GM18499 (cell line): Measurements from ENCODE around the gene DPYSL4.

Experiments
- ATAC-seq: cut with Tn5 transposase; IDR thresholded peaks from one replicate; pipeline ENCODE4 v1.9.1; 2021; ENCODE audit warnings: moderate number of reproducible peaks; ENCODE audit not compliant: insufficient read depth, unreplicated experiment

DPYSL4 gene

DNA sequence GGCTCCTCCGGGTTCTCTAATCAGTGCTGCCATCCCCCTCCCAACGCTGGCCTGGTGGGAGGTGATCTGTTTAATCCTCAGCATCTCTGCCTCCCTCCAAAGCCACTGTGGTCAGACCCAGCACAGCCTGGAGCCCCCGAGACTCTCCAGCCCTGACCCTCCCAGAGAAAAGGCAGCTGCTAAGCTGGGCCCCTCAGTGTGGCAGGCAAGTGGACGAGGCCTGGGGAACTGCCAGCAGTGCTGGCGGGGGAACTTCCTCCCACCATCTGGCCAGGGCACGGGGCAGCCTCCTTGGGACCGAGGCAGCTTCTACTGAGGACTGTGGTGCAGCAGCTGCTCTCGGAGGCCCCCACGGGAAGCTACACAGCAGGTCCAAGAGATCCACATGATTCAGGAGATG, 51.1 kb downstream of the DPYSL4 start:
- ATAC-seq = no peak

- no peak for ATAC-seq
These were observed 51.8 kb downstream of the DPYSL4 start for GRCh38 chr10:132238371-132239125.

DNA sequence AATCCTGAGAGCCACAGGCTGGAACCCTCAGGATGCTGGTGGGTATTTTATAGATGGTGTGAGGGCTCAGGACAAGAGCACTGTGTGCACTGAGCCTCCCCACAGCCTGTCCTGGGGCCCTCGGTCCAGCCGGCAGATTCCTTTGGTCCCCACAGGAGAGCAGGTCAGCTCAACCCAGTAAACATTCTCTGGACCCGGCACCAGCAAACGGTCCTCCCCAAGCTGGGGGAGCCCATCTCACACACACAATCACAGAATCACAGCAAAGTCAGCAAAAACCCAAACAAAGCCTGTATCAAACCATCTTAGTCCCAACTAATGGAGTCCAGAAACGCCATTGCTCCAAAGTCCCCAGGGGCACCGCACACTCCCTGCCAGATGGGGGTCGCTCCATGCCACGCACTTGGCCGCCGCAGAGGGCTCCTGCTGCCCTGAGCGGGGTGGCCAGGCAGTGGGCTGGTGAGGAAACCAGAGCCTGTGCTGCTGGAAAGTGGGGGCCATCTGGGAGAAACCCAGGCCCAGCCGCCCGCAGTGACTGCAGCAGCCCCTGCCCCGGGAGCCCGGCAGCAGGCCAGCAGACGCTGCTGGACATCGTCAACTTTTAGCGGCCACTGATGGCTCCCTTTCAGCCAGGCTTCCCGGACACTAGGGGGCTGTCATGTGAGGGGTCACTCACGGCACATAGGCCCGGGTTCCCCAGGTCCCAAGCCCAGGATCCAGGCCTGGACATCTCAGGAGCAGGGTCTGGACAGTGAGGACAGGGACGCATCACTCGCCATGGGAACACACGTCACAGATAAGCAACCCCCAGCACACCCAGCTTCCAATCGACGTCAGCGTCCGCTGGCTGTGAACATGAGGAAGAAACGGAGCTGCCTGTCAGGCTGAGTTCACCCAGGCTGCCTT, 52.6 kb downstream of the DPYSL4 start:
- no peak for ATAC-seq

DNA sequence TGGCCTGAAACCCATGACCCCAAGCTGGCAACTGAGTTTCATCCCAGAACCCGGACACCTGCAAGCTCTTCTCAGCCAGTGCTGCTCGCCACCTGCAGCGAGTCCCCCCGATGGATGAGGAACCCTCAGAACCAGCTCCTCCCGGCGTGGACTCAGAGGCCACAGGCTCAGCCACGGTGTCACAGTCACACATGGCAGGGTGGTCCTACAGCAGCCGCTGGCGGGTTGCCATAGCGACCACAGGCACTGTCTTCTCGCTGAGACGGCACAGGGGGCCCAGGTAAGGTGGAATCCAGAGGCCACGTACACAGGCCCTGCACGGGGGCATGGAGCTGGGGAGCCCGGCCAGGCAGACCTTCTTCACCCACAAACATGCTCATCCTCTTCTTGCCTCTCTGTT, 53.4 kb downstream of the DPYSL4 start:
- ATAC-seq = no peak

DNA sequence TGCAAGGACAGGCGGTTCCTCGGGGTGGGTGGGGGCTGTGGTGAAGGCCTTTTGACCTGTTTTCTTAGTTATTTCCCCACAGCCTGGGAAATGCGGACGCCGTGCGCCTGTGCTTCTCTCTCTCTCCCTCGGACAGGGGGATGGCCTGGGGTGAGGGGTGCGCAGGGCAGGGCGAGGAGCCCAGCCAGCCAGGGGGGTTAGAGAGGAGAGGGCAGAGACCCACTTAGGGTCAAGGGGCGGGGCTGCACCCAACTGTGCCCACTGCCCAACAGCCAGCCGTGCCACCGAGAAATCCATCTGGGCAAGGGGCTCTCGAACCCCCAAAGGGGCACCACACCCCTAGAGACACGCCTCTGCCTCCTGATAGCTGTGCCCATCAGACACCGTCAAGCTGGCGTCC, 53.8 kb downstream of the DPYSL4 start:
- ATAC-seq = no peak

GRCh38 chr10:132241086-132241485, 54.3 kb downstream of the DPYSL4 start:
- ATAC-seq = no peak

GRCh38 chr10:132241496-132241895, 54.7 kb downstream of the DPYSL4 start:
- ATAC-seq = no peak

- ATAC-seq = no peak
These were observed 55.5 kb downstream of the DPYSL4 start for GRCh38 chr10:132242103-132242840.

DNA sequence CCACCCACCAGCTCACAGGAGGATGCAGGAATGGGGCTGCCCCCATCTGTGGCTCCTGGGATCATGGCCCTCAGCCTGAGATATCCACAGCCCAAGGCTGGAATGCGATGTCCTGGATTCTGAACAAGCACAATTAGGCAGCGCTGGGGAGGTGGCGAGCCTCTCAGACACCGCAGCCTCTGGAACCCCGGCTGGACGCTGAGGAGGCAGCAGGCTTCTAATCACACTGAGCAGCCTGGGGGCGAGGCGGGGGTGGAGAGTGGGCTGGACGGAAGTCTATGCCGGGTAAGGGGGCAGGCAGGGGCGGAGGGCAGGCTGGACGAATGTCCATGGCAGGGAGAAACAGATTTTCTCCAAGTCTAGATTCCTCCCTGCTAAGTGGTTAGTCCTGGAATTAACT, 56.4 kb downstream of the DPYSL4 start:
- ATAC-seq = no peak

DNA sequence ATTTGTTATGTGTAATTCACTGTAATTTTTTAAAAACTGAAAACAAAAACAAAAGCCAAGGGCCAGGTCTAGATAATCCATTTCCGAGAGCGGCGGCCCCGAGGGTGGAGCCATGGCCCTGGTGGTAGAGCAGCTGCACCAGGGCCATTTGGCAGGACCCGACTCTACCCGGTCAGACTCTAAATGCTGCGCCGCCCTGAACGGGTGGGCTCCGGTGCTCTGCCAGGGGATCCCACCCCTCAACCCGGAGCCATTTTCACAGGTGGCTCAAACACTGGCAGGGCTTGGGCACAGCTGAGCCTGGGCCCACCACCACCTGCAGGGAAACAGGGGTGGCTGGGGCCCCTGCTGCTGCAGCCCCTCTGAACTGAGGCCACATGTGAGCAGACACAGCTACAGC, 56.9 kb downstream of the DPYSL4 start:
- no peak for ATAC-seq

DNA sequence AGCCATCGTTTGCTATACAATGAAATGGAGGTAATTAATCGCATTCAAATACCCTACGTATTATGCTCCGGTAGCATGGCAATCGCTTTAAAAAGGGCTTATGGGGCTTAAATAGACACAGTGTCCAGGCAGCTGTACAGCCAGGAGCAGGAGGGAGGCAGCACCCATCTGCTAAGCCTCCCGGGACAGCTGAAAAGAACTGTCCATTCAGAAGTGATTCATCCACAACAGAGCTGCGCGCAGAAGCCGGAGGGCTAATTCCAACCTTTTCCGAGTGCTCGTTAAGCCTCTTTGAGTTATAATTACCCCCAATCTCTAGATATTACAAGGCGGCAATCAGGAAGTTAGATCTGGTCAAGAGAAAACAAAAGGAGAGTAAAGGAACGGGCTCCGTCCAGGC, 58.3 kb downstream of the DPYSL4 start:
- no peak for ATAC-seq

DNA sequence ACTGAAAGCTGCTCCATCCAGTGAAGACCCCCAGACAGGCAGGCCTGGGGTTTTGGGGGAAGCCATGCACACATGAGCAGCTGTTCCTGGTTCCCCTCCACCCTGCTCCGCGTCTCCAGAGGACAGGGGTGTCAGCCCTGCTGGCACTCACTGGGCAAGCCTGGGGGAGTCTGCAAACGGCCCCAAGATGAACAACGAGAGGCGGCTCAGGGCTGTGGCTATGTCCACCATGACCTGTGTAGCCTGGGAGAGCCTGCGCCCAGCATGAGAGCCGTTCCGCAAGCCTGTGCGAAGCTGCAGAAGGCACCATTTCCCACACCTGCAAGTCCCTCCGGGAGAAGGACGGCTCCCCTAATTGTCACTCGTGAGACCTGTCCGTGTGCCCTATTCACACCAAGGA, 59.5 kb downstream of the DPYSL4 start:
- ATAC-seq = no peak

DNA sequence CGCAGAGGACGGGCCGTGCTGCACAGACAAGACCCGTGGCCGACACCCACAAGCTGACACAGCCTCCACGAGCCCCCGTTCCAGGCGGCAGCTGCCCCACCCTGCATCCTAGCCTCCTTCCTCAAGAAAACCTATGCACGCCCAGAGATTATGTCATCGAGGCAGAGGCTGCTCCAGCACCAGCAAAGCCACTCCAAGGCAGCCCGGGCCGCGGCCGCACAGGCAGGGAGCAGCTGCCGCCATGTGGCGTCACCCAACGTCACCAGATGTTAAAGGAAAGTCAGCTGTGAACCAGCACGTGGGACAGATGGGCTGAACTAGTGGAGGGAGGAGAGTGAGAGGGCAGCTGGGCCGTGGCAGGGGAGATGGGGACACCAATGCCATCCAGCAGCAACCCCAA, 61.2 kb downstream of the DPYSL4 start:
- no peak for ATAC-seq

- ATAC-seq = no peak
These were observed 61.9 kb downstream of the DPYSL4 start for GRCh38 chr10:132248455-132249225.

DNA sequence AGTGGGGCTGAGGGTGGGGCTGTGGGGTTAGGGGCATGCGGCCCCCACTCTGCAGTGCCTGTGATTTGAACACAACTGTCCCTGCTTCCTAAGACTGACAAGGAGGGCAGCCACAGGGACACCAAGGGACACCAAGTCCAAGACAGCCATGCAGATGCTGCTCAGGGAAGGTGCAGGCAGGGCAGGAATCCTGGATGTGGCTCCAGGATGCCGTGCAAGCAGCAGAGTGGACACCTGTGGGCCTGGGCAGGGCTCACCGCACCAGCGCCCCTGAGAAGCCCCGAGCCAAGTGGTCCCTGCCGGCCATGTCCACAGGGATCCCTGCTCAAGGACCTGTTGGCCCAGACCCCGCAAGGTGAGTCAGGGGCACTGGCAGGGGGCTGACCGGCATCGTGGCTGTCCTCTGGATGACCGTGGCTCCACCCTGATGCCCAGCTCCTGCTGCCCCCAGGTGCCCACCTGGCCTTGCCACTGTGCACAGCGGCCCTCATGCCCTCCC, 62.5 kb downstream of the DPYSL4 start:
- no peak for ATAC-seq

DNA sequence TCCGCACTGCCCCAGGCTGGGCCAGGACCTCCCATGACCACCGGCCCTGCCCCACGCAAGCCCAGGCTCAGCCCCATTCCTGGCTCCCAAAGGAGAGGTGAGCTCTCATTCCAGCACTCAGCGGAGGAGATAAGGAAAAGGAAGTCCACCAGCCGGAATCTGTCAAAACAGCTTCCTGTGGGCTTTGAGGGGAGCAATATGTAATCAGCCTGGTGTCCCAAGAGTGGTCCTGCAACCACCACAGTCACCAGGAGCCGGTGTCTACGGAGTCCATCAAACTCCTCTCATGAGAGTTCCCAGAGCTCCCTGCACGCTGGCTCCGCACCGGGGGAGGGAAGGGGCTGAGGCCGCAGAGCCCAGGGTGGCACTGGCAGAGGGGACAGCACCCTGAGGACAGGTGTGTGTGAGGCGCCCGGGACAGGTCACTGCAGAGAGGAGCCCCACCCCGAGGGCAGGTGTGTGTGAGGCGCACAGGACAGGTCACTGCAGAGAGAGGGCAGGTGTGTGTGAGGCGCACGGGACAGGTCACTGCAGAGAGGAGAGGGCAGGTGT, 63.2 kb downstream of the DPYSL4 start:
- ATAC-seq = no peak

GRCh38 chr10:132250481-132251475, 64.0 kb downstream of the DPYSL4 start:
- no peak for ATAC-seq

DNA sequence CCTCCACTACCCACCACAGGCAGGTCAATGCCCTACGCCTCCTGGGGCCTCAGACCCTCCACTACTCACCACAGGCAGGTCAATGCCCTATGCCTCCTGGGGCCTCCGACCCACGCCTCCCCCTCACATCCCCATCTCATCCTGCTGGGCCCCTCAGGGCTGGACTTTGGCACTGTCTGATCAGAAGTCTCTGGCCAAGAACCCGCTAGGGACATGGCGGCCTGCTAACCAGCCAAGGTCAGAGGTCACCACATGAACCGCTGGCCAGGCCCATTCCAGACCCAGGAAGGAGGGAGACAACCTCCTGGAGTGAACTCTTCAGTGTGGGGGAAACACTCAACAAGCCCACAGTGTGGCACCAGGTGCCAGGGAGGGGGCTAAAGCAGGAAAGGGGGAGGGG, 65.2 kb downstream of the DPYSL4 start:
- ATAC-seq = no peak

DNA sequence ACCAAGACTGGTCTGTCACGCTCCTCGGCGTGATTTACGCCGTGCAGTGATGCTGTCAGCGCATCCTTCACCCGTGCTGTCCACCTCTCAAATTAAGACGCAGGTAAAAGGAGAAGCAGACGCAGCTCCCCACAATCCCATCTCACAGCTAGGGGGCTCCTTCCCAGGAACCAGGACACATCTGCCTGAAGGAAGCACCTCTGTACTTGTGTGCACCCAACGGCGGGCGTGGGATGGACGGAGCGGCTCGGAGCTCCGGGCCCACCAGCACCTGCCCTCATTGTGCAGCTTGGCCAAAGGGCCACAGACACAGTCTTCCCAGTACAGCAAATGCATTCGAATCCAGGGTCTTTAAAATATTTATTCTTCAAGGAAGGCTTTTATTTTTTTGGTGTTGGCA, 65.7 kb downstream of the DPYSL4 start:
- ATAC-seq = no peak
